CD14-positive monocyte (primary cell): ENCODE data around the gene NLGN1. TPM values are rescaled to one million over a fixed set of nuclear protein-coding genes. Genes with fewer than 3 reads are reported as not detected.

Source experiments
- DNase-seq, 3 donors: peaks; one replicate each; pipeline ENCODE4 v3.0.0-alpha.2; 2011 to 2022
- H2AFZ ChIP-seq: 2 replicates; pipeline ENCODE4 v1.6.0; 2012; ENCODE audit warnings: mild to moderate bottlenecking, low read depth, low read length, inconsistent platforms; ENCODE audit not compliant: insufficient read depth, poor library complexity, severe bottlenecking
- H3K27ac ChIP-seq, 2 donors: 1 replicate in 1 of 2; 2 replicates in 1 of 2; pipeline ENCODE4 v1.5.1; 2012 to 2013; ENCODE audit warnings: low read length in 2 of 2, control low read depth in 1 of 2, inconsistent platforms in 1 of 2, low read depth in 1 of 2, mild to moderate bottlenecking in 1 of 2
- H3K27me3 ChIP-seq, 2 donors: one replicate each; pipeline versions ENCODE4 v1.6.0 to v1.6.1; 2011 to 2013; ENCODE audit warnings: low read length in 2 of 2; ENCODE audit not compliant: control insufficient read depth in 2 of 2, insufficient read depth in 2 of 2
- H3K36me3 ChIP-seq, 2 donors: replicated peaks in 1 of 2; 1 replicate in 1 of 2; 2 replicates in 1 of 2; pipeline versions ENCODE4 v1.5.1 to v1.6.1; 2012 to 2013; ENCODE audit warnings: low read length in 2 of 2, control low read depth in 1 of 2, inconsistent platforms in 1 of 2, mild to moderate bottlenecking in 1 of 2; ENCODE audit not compliant: insufficient read depth in 2 of 2, control insufficient read depth in 1 of 2
- H3K4me1 ChIP-seq, 2 donors: 1 replicate in 1 of 2; 2 replicates in 1 of 2; pipeline versions ENCODE4 v1.5.1 to v1.6.1; 2012 to 2013; ENCODE audit warnings: low read length in 2 of 2, control low read depth in 1 of 2, inconsistent platforms in 1 of 2, mild to moderate bottlenecking in 1 of 2, moderate library complexity in 1 of 2; ENCODE audit not compliant: insufficient read depth in 2 of 2, control insufficient read depth in 1 of 2
- H3K4me2 ChIP-seq: replicated peaks from 2 replicates; pipeline ENCODE3; 2012; ENCODE audit warnings: low read length, moderate library complexity, mild to moderate bottlenecking; ENCODE audit not compliant: poor library complexity, severe bottlenecking; ENCODE audit errors: extremely low read depth
- H3K4me3 ChIP-seq, 3 experiments: fragments of 200-600 bp in 1 of 3; sonication (generic) in 1 of 3; replicated peaks in 1 of 3; 1 replicate in 2 of 3; 2 replicates in 1 of 3; pipeline ENCODE4 v1.5.1; 2011 to 2013; ENCODE audit warnings: low read length in 3 of 3, mild to moderate bottlenecking in 3 of 3, control low read depth in 2 of 3, low read depth in 2 of 3, inconsistent platforms in 1 of 3, moderate library complexity in 1 of 3
- H3K79me2 ChIP-seq: 2 replicates; pipeline ENCODE4 v1.6.0; 2012; ENCODE audit warnings: mild to moderate bottlenecking, control low read depth, inconsistent platforms, low read length, moderate library complexity; ENCODE audit not compliant: insufficient read depth
- H3K9ac ChIP-seq: 2 replicates; pipeline ENCODE4 v1.6.0; 2017; ENCODE audit warnings: low read length, mild to moderate bottlenecking; ENCODE audit not compliant: insufficient read depth, poor library complexity, severe bottlenecking
- H3K9me3 ChIP-seq, 2 donors: replicated peaks in 1 of 2; 1 replicate in 1 of 2; 2 replicates in 1 of 2; pipeline versions ENCODE4 v1.5.1 to v1.6.1; 2012 to 2013; ENCODE audit warnings: low read length in 2 of 2, control low read depth in 1 of 2; ENCODE audit not compliant: control insufficient read depth in 1 of 2, insufficient read depth in 1 of 2
- H4K20me1 ChIP-seq: 2 replicates; pipeline ENCODE4 v1.6.0; 2012; ENCODE audit warnings: mild to moderate bottlenecking, low read length, control low read depth, moderate library complexity; ENCODE audit not compliant: insufficient read depth
- H3K27ac Mint-ChIP-seq, 7 donors: one replicate each; pipeline ENCODE4 v1.8.0; 2020; ENCODE audit warnings: mild to moderate bottlenecking in 7 of 7, mixed read lengths in 7 of 7, moderate library complexity in 6 of 7, inconsistent platforms in 2 of 7
- H3K27me3 Mint-ChIP-seq, 3 donors: one replicate each; pipeline ENCODE4 v1.8.0; 2021 to 2022; ENCODE audit warnings: low read depth in 3 of 3, mild to moderate bottlenecking in 3 of 3, mixed read lengths in 3 of 3, moderate library complexity in 3 of 3, inconsistent platforms in 1 of 3
- H3K36me3 Mint-ChIP-seq, 2 donors: one replicate each; pipeline ENCODE4 v1.8.0; 2020; ENCODE audit warnings: mixed read lengths in 2 of 2, inconsistent platforms in 1 of 2, mild to moderate bottlenecking in 1 of 2
- H3K4me1 Mint-ChIP-seq: one replicate; pipeline ENCODE4 v1.8.0; 2020; ENCODE audit warnings: mild to moderate bottlenecking, mixed read lengths
- H3K4me3 Mint-ChIP-seq, 2 donors: one replicate each; pipeline ENCODE4 v1.8.0; 2020; ENCODE audit warnings: mild to moderate bottlenecking in 2 of 2, mixed read lengths in 2 of 2, moderate library complexity in 1 of 2
- H3K9me3 Mint-ChIP-seq, 7 donors: one replicate each; pipeline ENCODE4 v1.8.0; 2020 to 2022; ENCODE audit warnings: mixed read lengths in 7 of 7, mild to moderate bottlenecking in 6 of 7, moderate library complexity in 6 of 7, inconsistent platforms in 2 of 7
- CTCF ChIP-seq: fragments of 200-600 bp; IDR thresholded peaks from one replicate; pipeline ENCODE4 v1.8.0; 2022; ENCODE audit warnings: antibody characterized with exemption, mild to moderate bottlenecking
- WGBS: methylation state at CpG from one replicate; pipeline ENCODE4 v1.1.5; 2013; ENCODE audit warnings: missing lambda C conversion rate; ENCODE audit not compliant: insufficient coverage; 5-methylcytosine and 5-hydroxymethylcytosine counted together
- intact Hi-C, 2 donors: fragments of 100-400 bp; cut with micrococcal nuclease; formaldehyde crosslinking; loops; one replicate each; pipeline versions ENCODE4 v1.15.0 to v1.15.1; 2023
- polyA plus RNA-seq, 3 donors: library from polyadenylated mRNA; depleted of rRNA in 1 of 3; unstranded in 2 of 3; stranded (reverse) in 1 of 3; fragments of 300-500 nt in 2 of 3; fragments of >200 nt in 1 of 3; fragmentation: Illumina TruSeq in 2 of 3; gene quantifications; 1 replicate in 2 of 3; 2 replicates in 1 of 3; pipeline ENCODE4 v1.2.3, GENCODE V29; 2012 to 2021

NLGN1 gene
- polyA plus RNA-seq, 3 donors: not detected

DNA sequence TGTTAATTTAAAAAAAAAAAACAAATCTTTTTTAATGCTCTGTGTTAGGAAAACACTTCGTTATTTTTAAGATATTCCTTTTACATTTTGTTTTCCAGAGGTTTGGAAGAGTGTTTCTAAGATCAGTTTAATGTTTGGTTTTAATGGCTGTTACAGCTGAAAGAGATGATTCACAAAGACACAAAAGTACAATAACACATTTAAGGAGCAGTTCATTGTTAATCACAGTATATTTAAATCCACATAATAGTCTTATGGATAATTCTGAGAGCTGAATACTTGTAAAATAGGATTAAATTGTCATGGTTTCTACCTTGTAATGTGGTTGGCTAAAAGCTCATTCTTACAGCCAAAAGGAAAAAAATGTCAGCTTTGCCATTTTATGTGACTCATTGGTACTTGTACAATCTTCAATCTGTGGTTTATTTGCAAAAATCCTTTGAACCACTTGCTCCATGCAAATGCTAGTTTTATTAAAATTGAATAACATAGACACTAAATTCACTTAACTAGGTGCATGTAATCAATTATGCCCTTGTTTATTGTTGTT, 426.4 kb downstream of the NLGN1 start:
- Histone ChIP-seq H2AFZ (no peak overlapping the region), H3K36me3 (no peaks in the 10 kb centered on the region), H3K27ac (no peak overlapping the region), H3K9ac (no peak overlapping the region), H3K79me2 (no peaks in the 10 kb centered on the region), H3K4me1 (no peaks in the 10 kb centered on the region), H3K27me3 (no peaks in the 10 kb centered on the region), H3K9me3 (peaks cover 0 to 3% of the 10 kb centered on the region in 2 donors), H3K4me3 (no peak overlapping the region), H3K4me2 (no peak overlapping the region), H4K20me1 (no peaks in the 10 kb centered on the region)
- Mint-ChIP-seq H3K36me3 (no peaks in the 10 kb centered on the region), H3K27me3 (no peaks in the 10 kb centered on the region), H3K4me3 (no peak overlapping the region), H3K27ac (no peak overlapping the region), H3K9me3 (peaks cover 2 to 6% (median 3%) of the 10 kb centered on the region in 7 donors), H3K4me1 (no peaks in the 10 kb centered on the region)
- TF ChIP-seq CTCF: no peak
- no peak for DNase-seq
- intact Hi-C loops: no loop called here
- WGBS: no CpG with 5 or more reads among the region's 1 CpG

GRCh38 chr3:173825730-173826129, 428.2 kb downstream of the NLGN1 start:
- DNase-seq: no peak
- intact Hi-C loops: no loop called here
- Histone ChIP-seq H3K27ac (no peak overlapping the region), H3K9me3 (no peaks in the 10 kb centered on the region), H3K27me3 (no peaks in the 10 kb centered on the region), H4K20me1 (no peaks in the 10 kb centered on the region), H3K4me1 (no peaks in the 10 kb centered on the region), H3K79me2 (no peaks in the 10 kb centered on the region), H3K9ac (no peak overlapping the region), H3K36me3 (no peaks in the 10 kb centered on the region), H2AFZ (no peak overlapping the region), H3K4me2 (no peak overlapping the region), H3K4me3 (no peak overlapping the region)
- Mint-ChIP-seq H3K27ac (no peak overlapping the region), H3K36me3 (no peaks in the 10 kb centered on the region), H3K9me3 (peaks cover 0 to 3% (median 2%) of the 10 kb centered on the region in 7 donors), H3K4me3 (no peak overlapping the region), H3K4me1 (no peaks in the 10 kb centered on the region), H3K27me3 (no peaks in the 10 kb centered on the region)
- WGBS: no CpG with 5 or more reads among the region's 1 CpG
- no peak for TF ChIP-seq CTCF
